ENCODE data around the gene TMEM204.

DNA sequence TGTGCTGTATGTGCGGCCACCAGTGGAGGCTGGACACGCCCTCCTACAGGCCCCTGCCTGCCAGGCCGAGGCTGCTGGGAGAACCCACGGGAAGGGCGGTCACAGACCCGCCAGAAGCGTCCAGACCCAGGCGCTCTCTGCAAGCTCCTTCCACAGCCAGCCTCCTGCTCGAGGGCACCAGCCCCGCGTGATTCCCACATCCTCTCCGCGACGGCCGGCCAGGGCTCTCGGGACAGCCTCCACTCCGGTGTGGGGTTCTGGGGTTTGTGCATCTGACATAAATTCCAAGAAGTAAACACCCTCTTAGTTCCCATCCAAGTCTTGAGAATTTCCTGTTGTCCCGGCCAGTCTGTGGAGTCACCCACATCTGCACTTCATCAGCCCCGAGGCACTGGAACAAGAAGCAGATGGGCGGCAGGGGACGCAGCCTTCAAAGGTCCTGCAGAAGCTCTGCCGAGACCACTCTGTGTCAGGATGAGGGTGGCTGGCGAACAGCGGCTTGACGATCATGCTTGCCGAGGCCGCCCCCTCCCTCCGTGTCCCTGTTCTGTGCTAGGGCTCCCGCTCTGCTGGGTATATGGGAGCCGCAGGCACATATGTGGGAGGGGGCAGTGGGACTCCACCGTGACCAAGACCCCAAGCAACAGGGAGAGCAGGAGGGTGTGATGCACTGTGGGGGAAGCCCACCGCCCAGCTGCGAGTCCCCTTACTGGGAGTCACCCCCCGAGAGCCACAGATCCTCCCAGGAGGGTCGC, 2.4 kb upstream of the TMEM204 start:
- TF ChIP-seq, protein P1, sequence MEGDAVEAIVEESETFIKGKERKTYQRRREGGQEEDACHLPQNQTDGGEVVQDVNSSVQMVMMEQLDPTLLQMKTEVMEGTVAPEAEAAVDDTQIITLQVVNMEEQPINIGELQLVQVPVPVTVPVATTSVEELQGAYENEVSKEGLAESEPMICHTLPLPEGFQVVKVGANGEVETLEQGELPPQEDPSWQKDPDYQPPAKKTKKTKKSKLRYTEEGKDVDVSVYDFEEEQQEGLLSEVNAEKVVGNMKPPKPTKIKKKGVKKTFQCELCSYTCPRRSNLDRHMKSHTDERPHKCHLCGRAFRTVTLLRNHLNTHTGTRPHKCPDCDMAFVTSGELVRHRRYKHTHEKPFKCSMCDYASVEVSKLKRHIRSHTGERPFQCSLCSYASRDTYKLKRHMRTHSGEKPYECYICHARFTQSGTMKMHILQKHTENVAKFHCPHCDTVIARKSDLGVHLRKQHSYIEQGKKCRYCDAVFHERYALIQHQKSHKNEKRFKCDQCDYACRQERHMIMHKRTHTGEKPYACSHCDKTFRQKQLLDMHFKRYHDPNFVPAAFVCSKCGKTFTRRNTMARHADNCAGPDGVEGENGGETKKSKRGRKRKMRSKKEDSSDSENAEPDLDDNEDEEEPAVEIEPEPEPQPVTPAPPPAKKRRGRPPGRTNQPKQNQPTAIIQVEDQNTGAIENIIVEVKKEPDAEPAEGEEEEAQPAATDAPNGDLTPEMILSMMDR (IDR thresholded peaks at IDR 0.05), result no peak
- peak; percentile 22 to 34 for TF ChIP-seq POLR2A (IDR thresholded peaks at IDR 0.05)
